ENCODE measurements around the gene LYSMD4. TPM values are rescaled to one million over a fixed set of nuclear protein-coding genes. Genes with fewer than 3 reads are reported as not detected.
A peak's percentile ranks its signal among the peaks of the same experiment; 100 is the strongest.

The LYSMD4 gene
- total and polyA plus RNA-seq, 2 donors, result 6.4 to 10.7 TPM

GRCh38 chr15:99727330-99727729 lies 5.9 kb downstream of the LYSMD4 start:
- H3K27me3 ChIP-seq (ENCODE audit: control insufficient read depth in 2 of 2, insufficient read depth in 1 of 2, low read length in 1 of 2), result no peaks in the 10 kb centered on the region
- H3K36me3 ChIP-seq (ENCODE audit: control insufficient read depth in 2 of 2, insufficient read depth in 2 of 2, low read length in 1 of 2), result peaks cover 20 to 25% of the 10 kb centered on the region in 2 donors
- peaks cover 1 to 3% of the 10 kb centered on the region in 2 donors for H3K9me3 ChIP-seq (ENCODE audit: control insufficient read depth in 2 of 2, insufficient read depth in 1 of 2, low read length in 1 of 2)
- peaks cover 3 to 10% of the 10 kb centered on the region in 2 donors for H3K4me1 ChIP-seq (ENCODE audit: control insufficient read depth in 2 of 2, insufficient read depth in 2 of 2, low read length in 2 of 2)
- no peak for DNase-seq (ENCODE audit: low read depth in 6 of 9, low spot score in 9 of 9)
- no peak overlapping the region for H3K4me3 ChIP-seq (ENCODE audit: low read length in 2 of 2)
- WGBS, result 98% methylated on average over 1 of the region's 1 CpG
- H3K27ac ChIP-seq (ENCODE audit: low read depth in 1 of 2, low read length in 1 of 2), result no peak overlapping the region

DNA sequence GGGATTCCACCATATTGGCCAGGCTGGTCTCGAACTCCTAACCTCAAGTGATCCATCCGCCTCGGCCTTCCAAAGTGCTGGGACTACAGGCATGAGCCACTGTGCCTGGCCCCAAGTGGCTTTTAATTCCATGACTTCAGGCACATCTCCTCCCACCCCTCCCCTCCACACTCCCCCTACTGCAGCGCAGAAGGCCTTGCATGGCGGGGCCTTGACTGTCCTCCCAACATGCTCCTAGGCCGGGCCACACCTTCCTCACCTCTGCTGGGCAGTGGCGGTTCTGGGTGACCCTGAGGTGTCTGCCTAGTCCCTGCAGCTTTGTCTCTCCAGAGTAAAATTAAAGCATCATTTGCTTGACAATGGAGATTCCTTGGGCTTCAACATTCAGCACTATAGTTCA lies 6.9 kb downstream of the LYSMD4 start:
- WGBS, result 91% methylated on average over 7 of the region's 7 CpGs
- Histone ChIP-seq H3K4me1 (ENCODE audit: control insufficient read depth in 2 of 2, insufficient read depth in 2 of 2, low read length in 2 of 2) (peaks cover 0 to 5% of the 10 kb centered on the region in 2 donors), H3K9me3 (ENCODE audit: control insufficient read depth in 2 of 2, insufficient read depth in 1 of 2, low read length in 1 of 2) (peaks cover 1 to 10% of the 10 kb centered on the region in 2 donors), H3K36me3 (ENCODE audit: control insufficient read depth in 2 of 2, insufficient read depth in 2 of 2, low read length in 1 of 2) (peaks cover 20 to 25% of the 10 kb centered on the region in 2 donors), H3K27me3 (ENCODE audit: control insufficient read depth in 2 of 2, insufficient read depth in 1 of 2, low read length in 1 of 2) (no peaks in the 10 kb centered on the region), H3K27ac (ENCODE audit: low read depth in 1 of 2, low read length in 1 of 2) (no peak overlapping the region), H3K4me3 (ENCODE audit: low read length in 2 of 2) (no peak overlapping the region)
- no peak for DNase-seq (ENCODE audit: low read depth in 6 of 9, low spot score in 9 of 9)

DNA sequence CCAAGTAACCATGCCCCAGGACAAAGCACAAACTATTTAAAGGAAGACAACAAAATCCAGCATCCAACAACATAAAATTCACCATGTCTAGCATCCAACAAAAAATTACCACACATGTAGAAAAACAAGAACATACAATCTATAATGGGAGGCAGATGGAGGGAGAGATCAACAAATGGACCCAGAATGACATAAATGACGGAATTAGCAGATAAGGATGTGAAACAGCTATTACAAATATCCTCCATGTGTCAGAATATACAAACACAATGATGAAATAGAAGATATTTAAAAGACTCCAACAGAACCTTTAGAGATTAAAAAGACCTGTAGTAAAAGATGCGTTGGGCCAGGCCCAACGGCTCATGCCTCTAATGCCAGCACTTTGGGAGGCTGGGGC lies 10.8 kb downstream of the LYSMD4 start:
- H3K4me3 ChIP-seq (ENCODE audit: low read length in 2 of 2), result no peak overlapping the region
- DNase-seq (ENCODE audit: low read depth in 6 of 9, low spot score in 9 of 9), result no peak
- no peaks in the 10 kb centered on the region for H3K27me3 ChIP-seq (ENCODE audit: control insufficient read depth in 2 of 2, insufficient read depth in 1 of 2, low read length in 1 of 2)
- WGBS, result over 99% methylated on average over 3 of the region's 3 CpGs
- peaks cover 1 to 10% of the 10 kb centered on the region in 2 donors for H3K9me3 ChIP-seq (ENCODE audit: control insufficient read depth in 2 of 2, insufficient read depth in 1 of 2, low read length in 1 of 2)
- peaks cover 0 to 8% of the 10 kb centered on the region in 2 donors for H3K36me3 ChIP-seq (ENCODE audit: control insufficient read depth in 2 of 2, insufficient read depth in 2 of 2, low read length in 1 of 2)
- H3K27ac ChIP-seq (ENCODE audit: low read depth in 1 of 2, low read length in 1 of 2), result no peak overlapping the region
- peaks cover 10 to 20% of the 10 kb centered on the region in 2 donors for H3K4me1 ChIP-seq (ENCODE audit: control insufficient read depth in 2 of 2, insufficient read depth in 2 of 2, low read length in 2 of 2)

- no peak for DNase-seq (ENCODE audit: low read depth in 6 of 9, low spot score in 9 of 9)
- WGBS, result 96% methylated on average over 4 of the region's 4 CpGs
- H3K27me3 ChIP-seq (ENCODE audit: control insufficient read depth in 2 of 2, insufficient read depth in 1 of 2, low read length in 1 of 2), result no peaks in the 10 kb centered on the region
These were observed 11.3 kb downstream of the LYSMD4 start for GRCh38 chr15:99721896-99722295.

DNA sequence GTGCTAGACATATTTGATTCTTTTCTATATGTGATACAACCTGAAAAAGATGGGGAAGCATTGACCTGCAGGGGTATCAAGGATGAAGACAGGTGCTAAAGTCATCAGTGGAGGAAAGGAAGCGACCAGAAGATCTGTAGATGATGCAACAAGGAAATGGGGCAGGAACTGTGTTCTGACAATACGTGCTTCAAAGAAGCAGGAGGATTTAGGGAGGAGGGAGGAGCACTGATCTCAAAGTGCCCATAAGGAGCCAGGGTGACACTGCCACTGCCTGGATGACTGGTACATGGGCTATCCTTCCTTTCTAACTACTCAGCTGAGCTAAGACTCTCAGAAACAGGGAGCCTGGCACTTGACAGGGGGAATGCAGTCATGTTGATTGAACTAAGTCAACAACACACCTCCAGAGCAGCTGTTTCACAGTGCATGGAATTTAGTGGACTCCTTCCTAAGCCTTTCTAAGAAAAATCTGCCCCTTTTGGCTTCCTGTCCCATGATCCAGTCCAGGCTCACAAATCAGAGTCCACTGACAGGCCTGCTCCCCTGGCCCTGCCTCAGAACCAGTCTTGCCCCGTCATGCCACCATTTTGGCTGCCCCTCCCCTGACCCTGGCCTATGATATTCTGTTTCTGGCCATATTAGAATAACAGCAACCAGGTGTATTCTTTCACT lies 12.0 kb downstream of the LYSMD4 start:
- peak in 1 of 9 donors; percentile 47 for DNase-seq (ENCODE audit: low read depth in 6 of 9, low spot score in 9 of 9)
- H3K4me1 ChIP-seq (ENCODE audit: control insufficient read depth in 2 of 2, insufficient read depth in 2 of 2, low read length in 2 of 2), result peaks cover 10 to 20% of the 10 kb centered on the region in 2 donors
- 59% methylated on average over 3 of the region's 3 CpGs for WGBS
- H3K36me3 ChIP-seq (ENCODE audit: control insufficient read depth in 2 of 2, insufficient read depth in 2 of 2, low read length in 1 of 2), result peaks cover 6 to 8% of the 10 kb centered on the region in 2 donors
- peak overlapping the region in 1 of 2 donors; percentile 44 for H3K27ac ChIP-seq (ENCODE audit: low read depth in 1 of 2, low read length in 1 of 2)
- H3K9me3 ChIP-seq (ENCODE audit: control insufficient read depth in 2 of 2, insufficient read depth in 1 of 2, low read length in 1 of 2), result peaks cover 1 to 10% of the 10 kb centered on the region in 2 donors
- no peaks in the 10 kb centered on the region for H3K27me3 ChIP-seq (ENCODE audit: control insufficient read depth in 2 of 2, insufficient read depth in 1 of 2, low read length in 1 of 2)
- H3K4me3 ChIP-seq (ENCODE audit: low read length in 2 of 2), result no peak overlapping the region

More at GRCh38 chr15:99721896-99722295, 11.3 kb downstream of the LYSMD4 start:
- Histone ChIP-seq H3K4me3 (ENCODE audit: low read length in 2 of 2) (no peak overlapping the region), H3K36me3 (ENCODE audit: control insufficient read depth in 2 of 2, insufficient read depth in 2 of 2, low read length in 1 of 2) (peaks cover 0 to 8% of the 10 kb centered on the region in 2 donors), H3K9me3 (ENCODE audit: control insufficient read depth in 2 of 2, insufficient read depth in 1 of 2, low read length in 1 of 2) (peaks cover 1 to 10% of the 10 kb centered on the region in 2 donors), H3K27ac (ENCODE audit: low read depth in 1 of 2, low read length in 1 of 2) (no peak overlapping the region), H3K4me1 (ENCODE audit: control insufficient read depth in 2 of 2, insufficient read depth in 2 of 2, low read length in 2 of 2) (peaks cover 10 to 20% of the 10 kb centered on the region in 2 donors)

- Histone ChIP-seq H3K36me3 (ENCODE audit: control insufficient read depth in 2 of 2, insufficient read depth in 2 of 2, low read length in 1 of 2) (peaks cover 8 to 12% of the 10 kb centered on the region in 2 donors), H3K4me3 (ENCODE audit: low read length in 2 of 2) (no peak overlapping the region), H3K4me1 (ENCODE audit: control insufficient read depth in 2 of 2, insufficient read depth in 2 of 2, low read length in 2 of 2) (peaks cover 10 to 20% of the 10 kb centered on the region in 2 donors), H3K27ac (ENCODE audit: low read depth in 1 of 2, low read length in 1 of 2) (peak overlapping the region in 1 of 2 donors; percentile 46), H3K9me3 (ENCODE audit: control insufficient read depth in 2 of 2, insufficient read depth in 1 of 2, low read length in 1 of 2) (peaks cover 0 to 8% of the 10 kb centered on the region in 2 donors), H3K27me3 (ENCODE audit: control insufficient read depth in 2 of 2, insufficient read depth in 1 of 2, low read length in 1 of 2) (no peaks in the 10 kb centered on the region)
- peak in 1 of 9 donors; percentile 49 for DNase-seq (ENCODE audit: low read depth in 6 of 9, low spot score in 9 of 9)
- 51% methylated on average over 7 of the region's 7 CpGs for WGBS
These were observed 12.7 kb downstream of the LYSMD4 start for GRCh38 chr15:99720533-99720932.

DNA sequence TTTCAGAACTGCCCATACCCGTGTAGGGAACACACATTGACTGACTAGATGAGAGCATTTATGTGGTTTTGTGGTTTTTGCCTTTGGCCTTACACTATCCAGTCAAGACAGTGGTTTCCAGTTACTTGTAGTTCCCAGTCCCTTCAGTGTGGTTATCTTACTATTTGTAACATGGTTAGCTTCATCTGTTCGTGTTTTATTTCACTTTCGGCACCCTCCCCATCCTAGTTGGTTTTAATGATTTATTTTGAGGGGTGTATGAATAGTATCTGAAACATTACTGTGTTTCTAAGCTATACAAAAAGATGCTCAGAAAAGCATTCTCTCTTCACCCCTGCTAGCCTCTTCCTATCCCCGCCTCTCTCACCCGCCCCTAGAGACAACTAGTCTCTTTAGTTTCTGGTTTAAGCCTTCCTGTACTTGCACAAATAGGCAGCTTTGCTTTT lies 14.1 kb downstream of the LYSMD4 start:
- Histone ChIP-seq H3K27me3 (ENCODE audit: control insufficient read depth in 2 of 2, insufficient read depth in 1 of 2, low read length in 1 of 2) (no peaks in the 10 kb centered on the region), H3K27ac (ENCODE audit: low read depth in 1 of 2, low read length in 1 of 2) (no peak overlapping the region), H3K4me3 (ENCODE audit: low read length in 2 of 2) (no peak overlapping the region), H3K36me3 (ENCODE audit: control insufficient read depth in 2 of 2, insufficient read depth in 2 of 2, low read length in 1 of 2) (peaks cover 14 to 19% of the 10 kb centered on the region in 2 donors), H3K4me1 (ENCODE audit: control insufficient read depth in 2 of 2, insufficient read depth in 2 of 2, low read length in 2 of 2) (peaks cover 10 to 20% of the 10 kb centered on the region in 2 donors), H3K9me3 (ENCODE audit: control insufficient read depth in 2 of 2, insufficient read depth in 1 of 2, low read length in 1 of 2) (peaks cover 0 to 7% of the 10 kb centered on the region in 2 donors)
- DNase-seq (ENCODE audit: low read depth in 6 of 9, low spot score in 9 of 9), result no peak
- 67% methylated on average over 5 of the region's 5 CpGs for WGBS

GRCh38 chr15:99718421-99718820 lies 14.8 kb downstream of the LYSMD4 start:
- Histone ChIP-seq H3K27ac (ENCODE audit: low read depth in 1 of 2, low read length in 1 of 2) (no peak overlapping the region), H3K4me3 (ENCODE audit: low read length in 2 of 2) (no peak overlapping the region), H3K9me3 (ENCODE audit: control insufficient read depth in 2 of 2, insufficient read depth in 1 of 2, low read length in 1 of 2) (peaks cover 0 to 7% of the 10 kb centered on the region in 2 donors), H3K36me3 (ENCODE audit: control insufficient read depth in 2 of 2, insufficient read depth in 2 of 2, low read length in 1 of 2) (peaks cover 14 to 23% of the 10 kb centered on the region in 2 donors), H3K4me1 (ENCODE audit: control insufficient read depth in 2 of 2, insufficient read depth in 2 of 2, low read length in 2 of 2) (peaks cover 10 to 20% of the 10 kb centered on the region in 2 donors), H3K27me3 (ENCODE audit: control insufficient read depth in 2 of 2, insufficient read depth in 1 of 2, low read length in 1 of 2) (no peaks in the 10 kb centered on the region)
- DNase-seq (ENCODE audit: low read depth in 6 of 9, low spot score in 9 of 9), result no peak
- WGBS, result 96% methylated on average over 4 of the region's 4 CpGs

- no peaks in the 10 kb centered on the region for H3K27me3 ChIP-seq (ENCODE audit: control insufficient read depth in 2 of 2, insufficient read depth in 1 of 2, low read length in 1 of 2)
- no peak overlapping the region for H3K4me3 ChIP-seq (ENCODE audit: low read length in 2 of 2)
- no peak for DNase-seq (ENCODE audit: low read depth in 6 of 9, low spot score in 9 of 9)
- WGBS, result 94% methylated on average over 19 of the region's 19 CpGs
- H3K27ac ChIP-seq (ENCODE audit: low read depth in 1 of 2, low read length in 1 of 2), result no peak overlapping the region
- peaks cover 21 to 31% of the 10 kb centered on the region in 2 donors for H3K36me3 ChIP-seq (ENCODE audit: control insufficient read depth in 2 of 2, insufficient read depth in 2 of 2, low read length in 1 of 2)
- H3K9me3 ChIP-seq (ENCODE audit: control insufficient read depth in 2 of 2, insufficient read depth in 1 of 2, low read length in 1 of 2), result peaks cover 0 to 7% of the 10 kb centered on the region in 2 donors
- peaks cover 10 to 20% of the 10 kb centered on the region in 2 donors for H3K4me1 ChIP-seq (ENCODE audit: control insufficient read depth in 2 of 2, insufficient read depth in 2 of 2, low read length in 2 of 2)
These were observed 15.9 kb downstream of the LYSMD4 start for GRCh38 chr15:99717161-99718009.
